Smooth muscle cell (in vitro differentiated cells): Measurements from ENCODE around the gene GPR26. TPM values are rescaled to one million over a fixed set of nuclear protein-coding genes. Genes with fewer than 3 reads are reported as not detected.

Experiments used
- DNase-seq: peaks from one replicate; lab custom pipeline; 2025; ENCODE audit not compliant: unreplicated experiment; lab: John Stamatoyannopoulos, UW
- H2AFZ ChIP-seq: fragments of 200-600 bp; sonication (generic); 2 replicates; pipeline ENCODE4 v1.6.0; 2016; ENCODE audit warnings: antibody characterized with exemption, low read depth, mild to moderate bottlenecking
- H3F3A ChIP-seq: fragments of 200-600 bp; sonication (generic); 2 replicates; pipeline ENCODE4 v1.6.0; 2017; ENCODE audit warnings: antibody characterized with exemption, low read depth
- H3K27ac ChIP-seq: fragments of 200-600 bp; sonication (generic); 2 replicates; pipeline ENCODE4 v1.5.1; 2016; ENCODE audit warnings: low read depth, mild to moderate bottlenecking
- H3K27me3 ChIP-seq: fragments of 200-600 bp; sonication (generic); 2 replicates; pipeline ENCODE4 v1.6.1; 2016; ENCODE audit warnings: low read depth, mild to moderate bottlenecking
- H3K36me3 ChIP-seq: fragments of 200-600 bp; sonication (generic); 2 replicates; pipeline ENCODE4 v1.5.1; 2016; ENCODE audit warnings: low read depth
- H3K4me1 ChIP-seq: fragments of 200-600 bp; sonication (generic); 2 replicates; pipeline ENCODE4 v1.5.1; 2016; ENCODE audit warnings: low read depth
- H3K4me2 ChIP-seq: fragments of 200-600 bp; sonication (generic); 2 replicates; pipeline ENCODE4 v1.6.0; 2016; ENCODE audit warnings: mild to moderate bottlenecking
- H3K4me3 ChIP-seq: fragments of 200-600 bp; sonication (generic); 2 replicates; pipeline ENCODE4 v1.5.1; 2016; ENCODE audit warnings: mild to moderate bottlenecking
- H3K79me2 ChIP-seq: fragments of 200-600 bp; sonication (generic); 2 replicates; pipeline ENCODE4 v1.6.0; 2016; ENCODE audit warnings: low read depth, mild to moderate bottlenecking
- H3K9ac ChIP-seq: fragments of 200-600 bp; sonication (generic); 2 replicates; pipeline ENCODE4 v1.6.0; 2016; ENCODE audit warnings: low read depth
- H3K9me3 ChIP-seq: fragments of 200-600 bp; sonication (generic); replicated peaks from 2 replicates; pipeline ENCODE4 v1.5.1; 2016; ENCODE audit warnings: low read depth
- H4K20me1 ChIP-seq: fragments of 200-600 bp; sonication (generic); 2 replicates; pipeline ENCODE4 v1.6.0; 2016; ENCODE audit warnings: low read depth
- WGBS: methylation state at CpG from one replicate; pipeline ENCODE4 v1.1.7; 2016; ENCODE audit warnings: low lambda C conversion rate; 5-methylcytosine and 5-hydroxymethylcytosine counted together
- polyA plus RNA-seq: library from polyadenylated mRNA; unstranded; fragments of >200 nt; fragmentation: Nextera tagmentation; extraction: Ambion mirVana; gene quantifications from 2 replicates; pipeline ENCODE4 v1.2.1, GENCODE V29; 2016
- total RNA-seq: library from RNA; depleted of rRNA; stranded (reverse); fragments of >200 nt; gene quantifications from 2 replicates; pipeline ENCODE4 v1.2.3, GENCODE V29; 2014
- TF ChIP-seq, protein P1 (sequence below): fragments of 200-600 bp; sonication (generic); IDR thresholded peaks from 2 replicates; pipeline ENCODE4 v1.5.1; 2017; ENCODE audit warnings: borderline replicate concordance, mild to moderate bottlenecking, antibody characterized with exemption; ENCODE audit not compliant: insufficient read depth, poor library complexity, severe bottlenecking

Gene GPR26
- total and polyA plus RNA-seq, 2 experiments from 2014 or later = not detected

DNA sequence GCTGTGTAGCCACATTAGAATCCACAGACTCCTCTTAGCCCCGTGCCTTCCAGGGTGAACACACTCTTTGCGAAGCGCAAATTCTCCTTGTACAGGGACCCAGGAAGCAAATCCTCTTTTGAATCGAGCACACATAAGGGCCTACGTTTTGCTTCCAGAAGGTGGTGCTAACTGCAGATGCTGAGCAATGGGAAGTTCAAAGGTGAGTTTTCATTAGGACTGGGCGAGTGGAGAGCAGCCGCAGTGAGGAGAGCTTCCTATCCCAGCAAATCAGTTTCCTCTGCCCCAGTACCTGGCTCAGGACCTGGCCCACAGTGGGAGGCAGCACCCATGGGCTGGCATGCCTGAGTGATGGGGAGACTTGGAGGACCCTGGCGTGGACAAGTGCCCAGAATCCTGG, 23.5 kb upstream of the GPR26 start:
- no peak overlapping the region for H3K4me2 ChIP-seq
- 84% methylated on average over 8 of the region's 8 CpGs for WGBS
- no peaks in the 10 kb centered on the region for H3K4me1 ChIP-seq
- TF ChIP-seq, protein P1, sequence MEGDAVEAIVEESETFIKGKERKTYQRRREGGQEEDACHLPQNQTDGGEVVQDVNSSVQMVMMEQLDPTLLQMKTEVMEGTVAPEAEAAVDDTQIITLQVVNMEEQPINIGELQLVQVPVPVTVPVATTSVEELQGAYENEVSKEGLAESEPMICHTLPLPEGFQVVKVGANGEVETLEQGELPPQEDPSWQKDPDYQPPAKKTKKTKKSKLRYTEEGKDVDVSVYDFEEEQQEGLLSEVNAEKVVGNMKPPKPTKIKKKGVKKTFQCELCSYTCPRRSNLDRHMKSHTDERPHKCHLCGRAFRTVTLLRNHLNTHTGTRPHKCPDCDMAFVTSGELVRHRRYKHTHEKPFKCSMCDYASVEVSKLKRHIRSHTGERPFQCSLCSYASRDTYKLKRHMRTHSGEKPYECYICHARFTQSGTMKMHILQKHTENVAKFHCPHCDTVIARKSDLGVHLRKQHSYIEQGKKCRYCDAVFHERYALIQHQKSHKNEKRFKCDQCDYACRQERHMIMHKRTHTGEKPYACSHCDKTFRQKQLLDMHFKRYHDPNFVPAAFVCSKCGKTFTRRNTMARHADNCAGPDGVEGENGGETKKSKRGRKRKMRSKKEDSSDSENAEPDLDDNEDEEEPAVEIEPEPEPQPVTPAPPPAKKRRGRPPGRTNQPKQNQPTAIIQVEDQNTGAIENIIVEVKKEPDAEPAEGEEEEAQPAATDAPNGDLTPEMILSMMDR = no peak
- H3K27ac ChIP-seq = no peak overlapping the region
- no peaks in the 10 kb centered on the region for H3K9me3 ChIP-seq
- H3K27me3 ChIP-seq = peaks cover 13% of the 10 kb centered on the region
- H3K79me2 ChIP-seq = no peaks in the 10 kb centered on the region
- H3K9ac ChIP-seq = no peak overlapping the region
- peaks cover 6% of the 10 kb centered on the region for H3F3A ChIP-seq
- no peak for DNase-seq
- no peak overlapping the region for H3K4me3 ChIP-seq
- H3K36me3 ChIP-seq = no peaks in the 10 kb centered on the region
- no peak overlapping the region for H2AFZ ChIP-seq
- H4K20me1 ChIP-seq = no peaks in the 10 kb centered on the region

DNA sequence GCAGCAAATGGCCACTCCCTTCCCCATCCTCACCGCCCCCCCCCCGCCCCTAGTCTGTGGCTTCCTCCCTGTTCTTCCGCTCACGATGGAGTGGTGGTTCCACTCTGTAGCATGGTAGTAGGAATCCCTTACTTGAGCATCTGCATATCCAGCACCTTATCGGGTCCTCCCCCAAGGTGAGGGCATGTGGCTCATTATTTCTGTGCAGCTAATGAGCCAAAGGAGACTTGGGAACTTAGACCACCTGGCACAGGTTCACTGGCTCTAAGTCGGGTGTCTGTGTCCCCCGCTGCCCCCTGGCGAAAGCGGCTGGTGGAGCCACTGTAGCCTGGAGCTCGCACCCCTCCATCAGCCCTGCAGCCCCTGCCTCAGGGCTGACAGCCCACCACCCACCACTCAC, 22.8 kb upstream of the GPR26 start:
- 86% methylated on average over 10 of the region's 10 CpGs for WGBS
- TF ChIP-seq, protein P1 = no peak
- H3K36me3 ChIP-seq = no peaks in the 10 kb centered on the region

DNA sequence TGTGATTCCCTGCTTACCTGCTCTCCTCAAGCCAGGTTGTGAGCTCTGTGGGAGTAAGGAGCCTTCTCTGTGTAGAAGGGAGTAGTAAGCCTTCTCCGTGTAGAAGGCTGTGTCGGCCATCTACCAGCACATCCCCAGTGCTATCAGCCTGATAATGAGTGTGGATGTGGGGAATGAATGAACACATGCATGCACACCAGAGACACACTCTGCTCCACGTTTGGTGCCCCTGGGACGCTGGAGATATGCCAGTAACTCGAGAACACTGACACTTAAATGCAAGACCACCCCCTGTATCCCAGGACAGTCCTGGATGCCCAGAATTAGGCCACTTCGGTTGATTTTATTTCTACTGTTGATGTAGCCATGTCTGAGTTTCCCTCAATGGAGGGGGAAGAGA, 21.1 kb upstream of the GPR26 start:
- Histone ChIP-seq H3K4me1 (no peaks in the 10 kb centered on the region), H3K36me3 (no peaks in the 10 kb centered on the region), H2AFZ (no peak overlapping the region), H3F3A (peaks cover 6% of the 10 kb centered on the region), H3K4me2 (no peak overlapping the region), H3K4me3 (no peak overlapping the region), H3K79me2 (no peaks in the 10 kb centered on the region), H3K27ac (no peak overlapping the region), H3K27me3 (peaks cover 23% of the 10 kb centered on the region), H3K9me3 (no peaks in the 10 kb centered on the region), H4K20me1 (no peaks in the 10 kb centered on the region), H3K9ac (no peak overlapping the region)
- no peak for DNase-seq
- WGBS = 81% methylated on average over 6 of the region's 6 CpGs
- TF ChIP-seq, protein P1 = no peak

More for the DNA sequence above, 22.8 kb upstream of the GPR26 start:
- no peaks in the 10 kb centered on the region for H3K9me3 ChIP-seq
- H4K20me1 ChIP-seq = no peaks in the 10 kb centered on the region
- DNase-seq = no peak
- peaks cover 17% of the 10 kb centered on the region for H3K27me3 ChIP-seq
- H3K9ac ChIP-seq = no peak overlapping the region
- no peak overlapping the region for H3K27ac ChIP-seq
- H3F3A ChIP-seq = peaks cover 6% of the 10 kb centered on the region
- H3K4me2 ChIP-seq = no peak overlapping the region
- no peaks in the 10 kb centered on the region for H3K79me2 ChIP-seq
- no peaks in the 10 kb centered on the region for H3K4me1 ChIP-seq
- no peak overlapping the region for H3K4me3 ChIP-seq
- H2AFZ ChIP-seq = no peak overlapping the region

DNA sequence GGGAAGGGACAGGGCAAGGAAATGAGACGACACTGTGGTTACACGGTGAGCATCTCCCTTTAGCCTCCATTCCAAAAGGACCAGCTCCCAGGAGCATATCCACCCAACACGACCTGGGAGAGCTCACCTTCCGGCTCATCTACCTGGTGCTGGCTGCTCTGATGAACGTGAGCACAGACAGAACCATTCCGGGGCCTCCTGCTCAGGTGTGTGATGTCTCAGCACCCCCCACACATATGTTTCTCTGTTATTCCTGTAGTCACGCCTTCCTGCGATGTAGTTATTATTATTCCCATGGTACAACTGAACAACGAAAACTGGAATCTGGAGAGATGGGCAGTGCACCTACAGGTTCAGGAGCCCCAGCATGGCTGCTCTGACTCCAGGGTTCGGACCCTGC, 20.5 kb upstream of the GPR26 start:
- no peak overlapping the region for H3K4me3 ChIP-seq
- H3K4me1 ChIP-seq = no peaks in the 10 kb centered on the region
- TF ChIP-seq, protein P1 = no peak
- no peaks in the 10 kb centered on the region for H3K36me3 ChIP-seq
- no peaks in the 10 kb centered on the region for H3K9me3 ChIP-seq
- no peak overlapping the region for H2AFZ ChIP-seq
- WGBS = 82% methylated on average over 8 of the region's 10 CpGs
- no peaks in the 10 kb centered on the region for H4K20me1 ChIP-seq
- no peak overlapping the region for H3K4me2 ChIP-seq
- DNase-seq = no peak
- no peaks in the 10 kb centered on the region for H3K79me2 ChIP-seq
- H3F3A ChIP-seq = peaks cover 2% of the 10 kb centered on the region
- H3K9ac ChIP-seq = no peak overlapping the region
- no peak overlapping the region for H3K27ac ChIP-seq
- peaks cover 23% of the 10 kb centered on the region for H3K27me3 ChIP-seq
